Stimulated activated CD4-positive, alpha-beta T cell treated with anti-CD3 and anti-CD28 coated beads, Interleukin-15, amount 100 ng/mL, for 1 hour (primary cell): ENCODE results near the gene NRIP1.
"Not testable (repeated sequence)": the region's sequence is repeated elsewhere in the genome, so short reads cannot be mapped to it uniquely, and the experiment has no call there.

Experiments used
- DNase-seq, 2 donors: peaks; one replicate each; pipeline ENCODE4 v3.0.0-alpha.2; 2020; ENCODE audit warnings: low read depth in 1 of 2, low spot score in 1 of 2

The NRIP1 gene

DNA sequence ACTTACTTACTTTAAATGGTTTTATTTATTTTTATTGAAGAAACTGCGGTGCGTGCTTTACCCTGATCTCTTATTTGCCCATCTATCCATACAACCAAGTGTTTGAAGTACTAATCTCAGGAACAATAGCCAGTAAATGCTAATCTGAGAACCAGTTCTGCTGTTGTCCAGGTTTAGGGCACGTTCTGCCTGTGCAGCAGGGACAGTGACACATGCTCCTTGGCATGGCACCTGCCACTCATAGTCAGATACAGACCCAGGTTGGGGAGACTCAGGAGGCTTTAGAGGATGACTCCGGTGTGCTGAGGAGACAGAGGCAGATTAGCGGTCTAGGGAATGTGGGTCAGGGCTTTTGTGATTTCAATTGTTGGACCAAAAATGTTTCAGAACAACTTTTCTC, 83.6 kb downstream of the NRIP1 start:
- no peak for DNase-seq

DNA sequence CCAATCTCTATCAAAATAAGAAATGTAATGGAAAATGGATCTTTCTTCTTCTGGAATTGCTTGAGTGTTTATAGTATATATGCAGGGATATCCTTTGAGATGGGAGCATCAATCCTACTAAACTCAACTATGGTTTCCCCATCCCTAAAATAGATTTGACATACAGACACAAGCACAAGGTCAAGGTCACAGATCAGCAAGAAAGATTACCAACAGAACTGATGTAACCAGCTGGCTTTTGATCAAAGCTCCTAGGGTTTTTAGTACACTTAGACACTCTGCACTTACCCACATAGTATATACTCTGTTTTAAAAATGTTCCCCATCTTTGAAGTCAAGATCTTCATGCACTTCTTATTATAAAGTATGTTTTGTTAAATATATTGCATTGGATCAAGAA, 85.5 kb downstream of the NRIP1 start:
- DNase-seq, result no peak

DNA sequence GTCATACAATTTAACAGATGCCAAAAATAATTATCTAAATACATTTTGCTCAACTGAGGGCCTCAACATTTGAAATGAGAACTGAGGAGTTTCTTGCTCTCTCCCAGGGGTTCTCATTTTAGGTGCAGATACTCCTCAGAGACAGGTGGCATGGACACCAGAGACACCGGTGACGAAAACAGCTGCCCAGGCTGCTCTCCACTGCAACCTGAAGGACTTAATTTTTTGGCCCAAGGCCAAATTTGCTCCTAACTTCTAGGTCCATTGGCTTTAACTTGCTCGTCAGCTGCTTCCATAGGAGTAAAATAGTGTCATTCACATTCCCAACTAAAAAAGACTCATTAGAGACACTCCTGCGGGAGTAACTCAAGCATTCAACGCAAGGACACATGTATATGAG, 87.0 kb downstream of the NRIP1 start:
- no peak for DNase-seq

GRCh38 chr21:14975136-14975919, 89.5 kb downstream of the NRIP1 start:
- DNase-seq, result no peak

GRCh38 chr21:14972678-14973077, 92.1 kb downstream of the NRIP1 start:
- DNase-seq, result no peak

- no peak for DNase-seq
Measured at GRCh38 chr21:14968821-14969220, 96.0 kb downstream of the NRIP1 start.

GRCh38 chr21:14968029-14968428, 96.8 kb downstream of the NRIP1 start:
- no peak for DNase-seq

GRCh38 chr21:14964621-14965020, 100.2 kb downstream of the NRIP1 start:
- DNase-seq, result no peak

- no peak for DNase-seq
Measured at GRCh38 chr21:14962217-14962616, 102.6 kb downstream of the NRIP1 start.

DNA sequence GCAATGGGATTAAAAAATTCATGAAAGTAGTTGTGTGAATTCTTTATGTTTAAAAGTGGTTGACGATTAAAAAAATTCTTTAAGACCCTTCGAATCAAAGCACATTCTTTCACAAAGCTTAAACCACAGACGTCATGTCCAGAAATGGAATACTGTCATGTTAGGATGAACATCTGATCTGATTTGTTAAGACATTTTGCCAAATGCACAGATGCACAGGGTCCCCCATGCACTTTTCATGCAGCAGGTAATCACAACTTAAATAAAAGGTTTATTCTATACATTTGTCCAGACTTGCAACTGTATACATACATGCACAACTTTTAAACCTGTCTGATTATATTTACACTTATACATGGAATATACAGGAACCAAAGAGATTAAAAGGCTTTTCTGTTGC, 103.3 kb downstream of the NRIP1 start:
- no peak for DNase-seq

DNA sequence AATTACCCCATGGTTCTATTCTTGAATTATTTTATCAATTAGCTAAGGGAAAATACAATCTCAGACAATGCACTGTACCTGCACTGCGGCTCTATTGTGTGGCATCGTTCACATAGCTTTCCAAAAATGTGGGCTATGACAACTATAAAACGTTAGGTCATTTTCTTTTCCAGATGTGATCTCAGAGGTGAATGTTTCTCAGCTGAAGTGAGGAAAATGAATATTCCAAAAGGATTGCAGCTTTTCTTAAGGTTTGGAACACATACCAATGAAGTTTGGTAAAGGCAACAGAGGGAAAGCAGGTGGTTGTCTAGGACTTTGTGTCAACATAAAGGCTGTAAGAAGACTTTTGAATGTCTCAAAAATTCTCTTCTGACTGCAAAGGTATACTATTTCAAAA, 105.5 kb downstream of the NRIP1 start:
- DNase-seq, result no peak

DNA sequence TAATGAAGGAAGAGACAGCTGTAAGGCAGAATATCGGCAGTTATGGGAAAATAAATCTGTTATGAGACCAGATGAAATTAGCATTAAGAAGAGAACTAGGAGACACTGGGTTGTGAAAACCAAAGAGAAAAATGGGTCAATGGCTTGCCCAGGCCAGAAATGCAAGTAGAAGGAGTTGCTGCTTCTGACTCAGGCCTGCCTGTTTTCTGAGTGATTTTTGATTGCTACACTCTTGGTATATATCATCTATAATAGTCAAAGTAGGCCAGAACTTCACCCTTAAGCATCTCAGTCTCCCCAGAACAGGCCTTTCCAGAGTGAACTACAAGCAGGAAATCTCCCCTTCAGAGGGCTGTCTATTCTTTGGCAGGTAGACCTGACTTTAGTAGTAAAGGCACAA, 107.0 kb downstream of the NRIP1 start:
- DNase-seq, result no peak

GRCh38 chr21:14956807-14957206, 108.0 kb downstream of the NRIP1 start:
- DNase-seq, result no peak

DNA sequence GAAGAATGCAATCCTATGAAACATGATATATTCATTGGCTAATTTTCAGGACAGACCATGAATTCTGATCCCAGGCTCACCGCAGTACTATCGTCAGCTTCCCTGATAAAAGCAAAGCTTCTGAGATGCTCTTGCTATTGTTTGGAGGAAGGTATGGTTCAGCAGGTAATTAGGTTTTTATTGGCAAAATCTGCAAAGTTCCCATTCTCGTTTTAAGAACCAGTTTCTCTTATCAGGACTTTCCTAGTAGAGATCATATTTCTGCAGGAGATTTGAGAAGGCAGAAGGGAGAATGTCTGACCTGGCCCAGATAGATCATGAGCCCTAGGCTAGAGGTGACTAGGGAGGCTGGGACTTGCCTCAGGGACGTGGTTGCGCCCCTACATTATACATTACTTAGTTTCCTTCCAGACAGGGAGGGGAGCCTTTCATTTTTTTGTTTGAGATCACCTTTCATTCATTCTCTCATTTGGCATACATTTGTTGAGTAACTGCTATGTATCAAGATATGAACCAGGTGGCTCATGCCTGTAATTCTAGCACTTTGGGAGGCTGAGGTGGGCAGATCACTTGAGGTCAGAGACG, 108.8 kb downstream of the NRIP1 start:
- no peak for DNase-seq

GRCh38 chr21:14952916-14953315, 111.9 kb downstream of the NRIP1 start:
- DNase-seq, result no peak

GRCh38 chr21:14949603-14950002, 115.2 kb downstream of the NRIP1 start:
- no peak for DNase-seq

GRCh38 chr21:14947613-14948160, 117.1 kb downstream of the NRIP1 start:
- no peak for DNase-seq

GRCh38 chr21:14945176-14945575, 119.6 kb downstream of the NRIP1 start:
- no peak for DNase-seq

- DNase-seq, result no peak
Measured at GRCh38 chr21:14943616-14944015, 121.2 kb downstream of the NRIP1 start.

DNA sequence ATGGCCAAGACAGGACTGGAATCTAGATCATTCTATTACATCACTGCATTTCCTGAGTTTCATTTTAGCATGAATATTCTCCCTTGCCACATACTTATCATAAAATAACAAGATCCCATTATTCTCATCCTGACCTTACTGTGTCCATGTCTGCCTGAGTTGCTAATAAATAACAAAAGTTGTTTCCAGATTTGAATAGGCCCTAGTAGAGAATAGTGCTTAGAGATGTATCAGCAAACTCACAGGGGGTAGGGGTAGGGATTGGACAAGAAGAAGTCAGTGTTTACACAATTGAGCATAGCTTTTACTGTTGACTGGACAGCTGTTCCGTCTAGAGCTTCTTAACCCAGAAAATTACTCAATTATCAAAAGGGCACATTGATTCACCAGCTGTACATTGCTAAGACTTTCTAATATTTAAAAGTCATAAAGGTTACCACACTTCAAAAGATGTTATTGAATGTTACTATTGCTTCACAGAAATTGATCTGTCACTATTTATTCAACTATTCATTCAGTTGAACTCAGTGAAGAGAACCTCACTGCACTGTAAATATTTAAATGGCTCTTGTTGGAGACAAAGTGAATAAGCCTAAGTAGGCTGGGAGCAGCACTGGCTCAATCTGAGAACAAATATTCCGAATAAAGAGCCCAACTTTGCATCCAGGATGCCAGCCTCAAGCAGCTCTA, 121.9 kb downstream of the NRIP1 start:
- no peak for DNase-seq

DNA sequence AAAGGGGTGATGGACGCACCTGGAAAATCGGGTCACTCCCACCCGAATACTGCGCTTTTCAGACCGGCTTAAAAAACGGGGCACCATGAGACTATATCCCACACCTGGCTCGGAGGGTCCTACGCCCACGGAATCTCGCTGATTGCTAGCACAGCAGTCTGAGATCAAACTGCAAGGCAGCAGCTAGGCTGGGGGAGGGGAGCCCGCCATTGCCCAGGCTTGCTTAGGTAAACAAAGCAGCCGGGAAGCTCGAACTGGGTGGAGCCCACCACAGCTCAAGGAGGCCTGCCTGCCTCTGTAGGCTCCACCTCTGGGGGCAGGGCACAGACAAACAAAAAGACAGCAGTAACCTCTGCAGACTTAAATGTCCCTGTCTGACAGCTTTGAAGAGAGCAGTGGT, 137.5 kb downstream of the NRIP1 start:
- not testable (repeated sequence) for DNase-seq

- DNase-seq, result no peak
Measured at GRCh38 chr21:14926186-14926585, 138.6 kb downstream of the NRIP1 start.
